Kidney capillary endothelial cell (primary cell): ENCODE data around the gene CDC23.

Experiments used
- DNase-seq: peaks from one replicate; pipeline ENCODE4 v3.0.0-alpha.2; 2018; ENCODE audit warnings: low spot score

Gene CDC23

DNA sequence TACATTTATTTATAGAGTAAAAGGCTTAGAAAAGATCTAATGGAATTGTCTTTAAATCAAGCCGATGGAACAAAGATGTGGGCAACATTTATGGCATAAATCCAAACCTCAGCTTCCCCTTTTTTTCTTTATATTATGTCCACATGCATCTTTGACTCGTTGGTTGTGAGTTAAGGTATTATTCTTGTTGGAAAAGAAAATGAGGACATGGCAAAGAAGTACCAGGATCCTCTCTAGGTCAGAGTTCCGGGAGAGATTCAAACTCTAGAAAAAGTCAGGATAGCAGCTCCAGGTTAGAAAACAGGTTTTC lies 73.4 kb downstream of the CDC23 start:
- no peak for DNase-seq

DNA sequence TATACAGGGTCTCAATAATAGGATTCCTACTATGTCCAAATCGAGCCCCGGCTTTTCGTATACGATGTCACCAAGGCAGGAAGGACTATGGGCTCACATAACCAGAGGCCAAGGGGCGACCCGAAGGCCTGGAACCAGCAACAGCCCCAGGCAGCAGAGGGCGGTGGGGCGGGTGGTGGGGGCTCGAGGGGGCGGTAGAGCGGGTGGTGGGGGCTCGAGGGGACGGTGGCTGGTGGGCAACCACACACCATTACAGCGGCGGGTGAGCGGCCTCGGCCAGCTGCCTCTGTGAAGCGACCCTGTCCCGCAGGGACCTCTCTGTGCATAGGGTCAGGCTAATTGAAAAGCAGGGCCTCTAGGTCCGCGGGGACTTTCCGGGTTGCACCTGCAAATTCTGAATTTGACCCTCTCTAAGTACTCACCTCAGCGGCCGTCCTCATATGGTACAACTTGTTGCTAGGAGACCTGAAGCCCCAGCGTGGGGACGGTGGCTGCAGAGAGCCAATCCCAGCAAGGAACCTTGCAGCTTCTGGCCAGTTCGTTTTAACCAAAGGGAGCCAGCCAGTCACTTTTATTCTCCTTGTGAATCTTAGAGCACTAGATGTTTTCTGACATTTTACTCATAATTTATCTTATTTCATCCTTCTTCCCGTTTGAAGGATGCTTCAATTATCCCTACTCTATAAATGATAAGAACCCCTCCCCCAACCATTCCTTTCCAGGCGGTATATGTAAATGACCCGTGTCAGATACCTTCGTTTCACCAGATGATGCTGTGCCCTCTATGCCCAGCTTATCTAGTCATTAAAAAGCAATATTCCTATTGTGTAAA lies 74.0 kb downstream of the CDC23 start, which contains the start of gene NME5:
Gene NME5 (minus strand): TSS at position 480 of the 832 bp plus-strand sequence. CDS start 648 bp downstream, outside the sequence.
- DNase-seq: peak; percentile 46
